NK-92 treated with Interleukin-12 subunit alpha and Interleukin-12 subunit beta, amount 100 ng/mL, for 24 hours (cell line): ENCODE results near the gene TAF3.

Experiments used
- DNase-seq: peaks from one replicate; lab custom pipeline; 2025; lab: John Stamatoyannopoulos, UW

Gene TAF3

DNA sequence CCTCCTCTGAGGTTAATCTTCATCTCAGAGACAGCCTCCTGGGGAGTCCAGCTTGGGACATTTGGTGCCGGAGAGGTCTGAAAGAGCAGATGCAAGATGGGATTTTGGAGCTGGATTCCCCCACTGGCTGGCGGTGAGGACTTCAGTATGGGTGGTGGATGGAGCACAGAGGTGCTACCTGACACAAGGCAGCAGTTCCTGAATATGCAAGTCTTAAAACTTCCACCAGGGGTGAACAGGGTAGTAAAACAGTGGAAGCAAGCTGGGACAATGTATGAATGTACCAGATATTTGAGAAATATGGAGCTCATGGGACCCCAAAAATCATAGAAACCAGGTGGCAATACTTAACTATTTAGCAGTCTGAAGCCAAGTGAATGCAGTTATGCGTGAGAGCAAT is 4.8 kb upstream of the TAF3 start:
- no peak for DNase-seq

DNA sequence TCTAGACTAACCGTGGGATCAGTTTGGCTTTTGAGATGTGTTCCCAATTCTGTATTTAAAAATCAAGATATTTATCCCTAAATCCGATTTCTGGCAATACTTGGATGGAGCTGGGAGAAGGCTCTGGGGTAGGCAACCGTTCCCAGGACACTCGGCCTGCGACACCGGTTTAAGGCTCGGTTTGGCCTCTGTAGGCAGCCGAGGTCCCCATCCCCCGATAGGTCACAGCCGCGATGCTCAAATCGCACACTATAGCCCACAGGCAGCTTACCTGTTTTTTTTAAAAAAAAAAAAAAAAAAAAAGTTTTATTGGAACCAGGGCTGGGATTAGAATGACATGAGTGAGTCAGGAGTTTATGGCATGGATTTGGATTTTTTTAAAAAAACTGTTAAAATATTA is 729 bp upstream of the TAF3 start:
- no peak for DNase-seq

DNA sequence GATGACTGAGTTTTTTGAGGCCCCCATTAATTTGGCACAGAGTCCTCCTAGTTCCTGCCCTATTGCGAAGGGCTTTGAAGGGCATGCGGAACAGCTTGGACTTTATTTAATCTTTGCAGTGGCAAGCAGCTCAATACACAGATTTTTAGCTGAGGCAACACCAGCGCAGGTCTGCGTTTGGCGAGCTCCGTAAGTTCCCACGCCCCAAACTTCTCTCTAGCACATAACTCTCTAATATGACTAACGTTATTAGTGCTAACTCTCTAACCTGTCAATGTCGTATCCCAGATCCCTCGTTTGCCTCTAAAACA is 366 bp upstream of the TAF3 start:
- DNase-seq, result no peak

DNA sequence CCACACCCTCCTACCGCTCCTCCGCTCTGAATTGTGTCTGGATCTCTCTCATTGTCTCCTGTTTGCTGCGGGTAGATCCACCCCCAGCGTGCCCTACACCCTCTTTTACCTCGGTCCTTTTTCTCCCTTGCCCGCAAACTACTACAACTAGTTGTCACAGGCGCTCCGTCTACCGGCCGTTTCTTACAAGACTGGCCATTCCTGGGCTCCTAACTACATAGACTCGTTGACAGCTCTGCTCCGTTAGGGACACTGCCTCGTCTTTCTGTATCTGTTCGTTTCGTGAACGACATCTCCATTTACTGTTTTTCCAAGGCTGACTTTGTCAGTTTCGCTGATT is 786 bp downstream of the TAF3 start:
- no peak for DNase-seq

DNA sequence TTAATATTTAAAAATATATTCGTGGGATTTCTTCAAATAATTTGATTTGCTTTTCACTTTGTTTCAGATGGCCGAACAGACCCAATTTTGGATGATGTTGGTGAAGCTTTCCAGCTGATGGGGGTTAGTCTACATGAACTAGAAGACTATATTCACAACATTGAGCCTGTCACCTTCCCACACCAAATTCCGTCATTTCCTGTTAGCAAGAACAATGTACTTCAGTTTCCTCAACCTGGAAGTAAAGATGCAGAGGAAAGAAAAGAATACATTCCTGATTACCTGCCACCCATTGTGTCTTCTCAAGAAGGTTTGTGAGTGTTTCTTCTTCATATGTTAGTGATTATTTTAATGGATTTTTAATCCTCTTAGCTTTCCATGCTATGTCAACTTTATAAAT is 5.9 kb downstream of the TAF3 start:
- no peak for DNase-seq

DNA sequence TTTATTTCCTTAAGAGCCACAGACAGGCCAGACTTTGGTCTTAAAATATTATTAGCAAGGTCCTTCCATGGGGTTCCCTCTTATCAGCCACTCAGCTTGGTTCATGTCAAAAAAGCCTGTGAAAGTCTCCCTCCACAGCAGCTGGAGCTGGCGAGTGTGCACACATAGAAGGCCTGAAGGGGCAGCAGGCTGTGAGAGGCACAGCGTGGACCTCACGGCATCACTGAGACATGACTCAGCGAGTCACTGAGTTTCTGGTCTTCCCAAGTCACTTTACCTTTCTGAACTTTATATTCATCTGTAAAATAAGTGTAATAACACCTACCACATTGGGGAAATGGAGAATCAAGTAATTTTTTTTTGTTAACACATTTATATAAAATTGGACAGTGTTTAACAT is 8.7 kb downstream of the TAF3 start:
- no peak for DNase-seq

DNA sequence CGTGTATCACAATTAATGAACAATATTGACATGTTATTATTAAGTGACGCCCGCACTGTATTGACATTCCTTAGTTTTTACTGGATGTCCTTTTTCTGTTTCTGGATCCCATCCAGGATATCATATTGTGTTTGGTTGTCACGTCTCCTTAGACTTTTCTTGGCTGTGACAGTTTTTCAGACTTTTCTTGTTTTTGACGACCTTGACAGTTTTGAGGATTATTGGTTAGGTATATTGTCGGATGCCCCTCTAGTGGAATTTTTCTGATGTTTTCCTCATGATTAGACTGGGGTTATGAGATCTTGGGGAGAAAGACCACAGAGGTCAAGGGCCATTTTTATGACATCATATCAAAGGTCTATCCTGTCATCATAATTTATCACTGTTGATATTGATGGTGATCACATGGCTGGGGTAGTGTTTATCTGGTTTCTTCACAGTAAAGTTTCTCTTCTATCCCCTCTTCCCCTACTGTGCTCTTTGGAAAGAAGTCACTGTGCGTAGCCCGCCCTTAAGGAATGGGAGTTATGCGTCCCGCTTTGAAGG is 11.1 kb downstream of the TAF3 start:
- DNase-seq, result no peak

DNA sequence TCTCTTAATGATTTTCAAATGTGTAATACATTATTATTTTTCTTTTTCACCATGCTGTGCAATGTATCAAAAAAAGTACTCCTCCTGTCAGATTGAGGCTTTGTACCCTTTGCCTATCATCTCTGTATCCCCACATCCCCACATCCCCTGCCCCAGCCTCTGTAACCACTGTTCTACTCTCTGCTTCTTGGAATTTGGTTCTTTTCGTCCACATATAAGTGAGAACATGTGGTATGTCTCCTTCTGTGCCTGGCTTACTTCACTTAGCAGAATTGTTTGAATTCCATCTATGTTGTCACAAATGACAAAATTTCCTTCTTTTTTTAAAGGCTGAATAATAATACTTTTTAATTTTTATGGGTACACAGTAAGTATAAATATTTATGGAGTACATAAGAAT is 13.8 kb downstream of the TAF3 start:
- DNase-seq, result no peak

DNA sequence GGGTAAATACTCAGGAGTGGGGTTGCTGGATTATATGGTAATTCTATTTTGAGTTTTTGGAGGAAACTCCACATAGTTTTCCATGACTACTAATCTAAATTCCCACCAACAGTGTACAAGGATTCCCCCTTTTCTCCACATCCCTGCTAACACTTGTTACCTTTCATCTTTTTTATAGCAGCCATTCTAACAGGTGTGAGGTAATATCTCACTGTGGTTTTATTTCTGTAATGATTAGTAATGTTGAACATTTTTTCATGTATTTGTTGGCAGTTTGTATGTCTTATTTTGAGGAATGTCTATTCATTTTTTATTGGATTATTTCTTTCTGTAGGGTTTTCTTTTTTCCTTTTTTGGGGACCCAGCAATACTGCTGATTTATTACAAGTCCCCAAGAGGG is 14.9 kb downstream of the TAF3 start:
- no peak for DNase-seq

DNA sequence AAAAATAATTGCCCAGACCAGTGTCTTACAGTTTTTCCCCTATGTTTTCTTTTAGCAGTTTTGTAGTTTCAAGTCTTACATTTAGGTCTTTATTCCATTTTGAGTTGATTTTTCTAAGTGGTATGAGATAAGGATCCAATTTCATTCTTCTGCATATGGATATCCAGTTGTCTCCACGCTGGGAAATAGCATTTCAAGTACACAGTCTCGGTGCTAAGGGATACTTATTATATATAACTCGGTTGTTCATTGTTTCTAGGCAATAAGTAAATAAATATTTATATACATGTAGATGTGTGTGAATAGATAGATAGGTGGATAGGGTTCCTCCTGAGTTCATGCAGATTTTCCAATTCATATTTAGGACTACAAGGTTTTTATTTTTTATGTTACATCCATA is 16.0 kb downstream of the TAF3 start:
- no peak for DNase-seq

DNA sequence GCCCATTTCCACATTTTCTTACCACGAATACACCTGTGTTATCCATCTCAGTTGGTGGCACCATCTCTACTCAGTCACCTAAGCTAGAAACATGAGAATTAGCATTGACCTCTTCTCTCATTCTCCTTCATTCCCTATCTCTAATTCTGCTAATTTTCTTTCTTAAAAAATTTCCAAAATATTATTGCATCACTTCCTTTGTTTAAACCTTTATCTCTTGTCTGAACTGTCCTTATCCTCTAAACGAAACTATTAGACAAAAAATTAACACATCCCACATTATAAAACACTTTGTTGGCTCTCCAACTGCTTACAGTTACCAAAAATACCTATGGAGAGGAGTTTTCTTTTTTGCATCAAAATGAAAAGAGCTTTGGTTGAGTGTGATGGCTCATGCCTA is 18.3 kb downstream of the TAF3 start:
- DNase-seq, result no peak

DNA sequence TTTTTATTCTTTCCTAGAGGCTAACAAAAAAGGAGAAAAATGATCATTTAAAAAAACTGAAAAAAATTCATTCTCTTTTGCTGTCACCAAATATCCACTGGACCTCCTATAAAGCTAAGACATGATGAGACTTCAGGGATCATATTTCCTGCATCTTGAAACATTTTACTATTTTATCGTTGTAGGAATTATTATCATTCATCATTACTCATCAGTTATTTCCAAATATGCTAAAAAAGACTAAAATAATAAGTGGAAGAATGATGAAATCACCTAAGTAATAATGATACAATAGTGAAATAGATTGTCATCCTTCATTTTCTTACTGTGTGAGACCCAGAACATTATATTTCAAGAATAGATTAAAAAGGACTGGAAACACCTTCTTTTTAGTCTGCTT is 28.3 kb downstream of the TAF3 start:
- DNase-seq, result no peak

DNA sequence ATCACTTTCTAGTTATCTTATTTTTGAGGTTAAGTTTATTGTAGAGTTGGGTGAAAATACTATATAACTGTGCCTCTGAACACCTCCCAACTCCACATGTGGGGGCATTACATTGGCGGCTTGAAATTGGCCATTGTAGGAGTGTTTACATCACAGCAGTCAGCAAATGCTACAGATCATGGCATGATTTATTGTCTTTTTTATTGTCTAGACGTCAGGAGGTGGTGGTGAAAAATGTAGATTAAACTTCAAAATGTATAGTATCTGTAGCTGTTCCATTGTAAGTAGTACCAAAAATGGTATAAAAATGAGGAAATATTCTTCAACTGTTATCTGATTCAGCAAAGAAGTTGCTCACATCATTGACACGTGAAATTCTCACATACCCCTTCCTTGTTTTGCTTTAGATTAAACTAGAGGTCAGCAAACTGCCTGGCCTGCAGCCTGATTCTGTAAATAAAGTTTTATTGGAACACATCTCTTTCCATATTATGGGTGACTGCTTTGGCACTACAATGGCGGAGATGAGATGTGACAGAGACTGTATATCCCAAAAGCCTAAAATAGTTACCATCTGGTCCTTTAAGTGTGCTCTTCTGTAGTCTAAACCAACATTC is 35.0 kb downstream of the TAF3 start:
- DNase-seq, result no peak

DNA sequence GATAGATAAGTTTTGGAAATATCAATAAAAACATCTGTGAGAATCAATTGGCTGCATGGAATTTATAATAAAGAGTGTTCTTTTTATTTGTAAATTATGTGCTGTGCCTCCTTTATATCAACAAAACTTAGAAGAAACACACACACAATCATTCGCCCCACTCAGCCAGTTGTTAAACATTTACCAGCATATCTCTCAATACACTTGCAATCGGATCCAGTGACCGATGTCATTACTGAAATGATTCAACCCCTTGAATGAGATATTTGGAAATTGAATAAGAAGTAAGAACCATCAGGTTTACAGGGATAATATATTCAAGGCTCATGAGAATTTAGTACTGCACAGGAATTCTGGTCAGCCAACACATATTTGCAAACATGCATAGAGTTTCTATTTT is 35.6 kb downstream of the TAF3 start:
- no peak for DNase-seq

DNA sequence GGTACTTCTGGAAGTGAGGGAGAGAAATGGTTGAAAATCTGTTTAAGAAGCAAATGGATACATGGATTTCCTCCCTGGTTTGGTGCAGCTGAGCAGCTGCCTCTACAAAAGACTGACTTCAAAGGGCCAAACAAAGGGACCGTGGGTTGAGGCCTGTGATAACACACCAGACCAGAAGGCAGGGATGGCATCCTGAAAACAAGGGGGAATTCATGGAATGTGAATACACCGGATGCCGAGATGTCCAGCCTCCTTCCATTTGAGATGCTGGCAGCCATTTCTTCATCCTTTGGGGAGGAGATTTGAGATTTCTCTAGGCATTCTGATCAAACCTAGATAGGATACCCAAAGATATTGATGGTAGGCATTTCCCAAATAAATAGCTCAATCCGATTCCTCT is 36.9 kb downstream of the TAF3 start:
- DNase-seq, result no peak

DNA sequence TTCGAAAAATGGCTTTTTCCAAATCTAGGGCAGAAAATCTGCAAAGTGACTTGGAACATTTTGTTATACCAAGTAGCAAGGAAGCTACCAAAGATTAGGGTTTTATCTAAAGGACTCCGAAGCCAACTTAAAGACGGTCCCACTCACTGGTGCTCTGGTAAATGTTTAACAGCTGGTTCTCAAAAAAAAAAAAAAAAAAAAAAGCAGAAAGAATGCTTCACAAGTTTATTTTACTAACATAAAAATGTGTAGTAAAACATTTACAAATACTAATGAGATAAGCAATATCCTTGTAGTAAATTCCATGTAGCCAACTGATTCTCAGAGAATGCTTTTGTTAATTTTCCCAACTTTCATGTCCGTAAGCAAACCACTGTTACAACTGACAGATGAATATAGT is 38.4 kb downstream of the TAF3 start:
- no peak for DNase-seq

DNA sequence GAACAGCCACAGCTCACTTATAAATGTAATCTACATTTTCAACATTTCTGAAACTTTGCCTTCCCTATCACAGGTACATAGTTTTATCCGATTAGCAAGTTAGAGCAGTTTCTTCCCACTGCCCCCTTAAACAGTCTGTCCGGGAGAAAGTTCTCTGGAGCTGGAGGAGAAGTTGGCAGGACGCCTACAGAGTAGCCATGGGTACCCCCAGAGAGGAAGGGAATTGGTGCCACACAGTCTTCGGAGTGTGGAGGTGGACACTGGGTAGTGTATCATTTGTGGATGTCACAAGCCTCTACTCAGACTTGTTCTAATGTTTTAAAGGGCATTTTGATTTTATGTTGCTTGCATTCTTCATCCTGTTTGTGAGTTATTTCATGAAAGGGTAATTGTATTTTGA is 39.0 kb downstream of the TAF3 start:
- no peak for DNase-seq

DNA sequence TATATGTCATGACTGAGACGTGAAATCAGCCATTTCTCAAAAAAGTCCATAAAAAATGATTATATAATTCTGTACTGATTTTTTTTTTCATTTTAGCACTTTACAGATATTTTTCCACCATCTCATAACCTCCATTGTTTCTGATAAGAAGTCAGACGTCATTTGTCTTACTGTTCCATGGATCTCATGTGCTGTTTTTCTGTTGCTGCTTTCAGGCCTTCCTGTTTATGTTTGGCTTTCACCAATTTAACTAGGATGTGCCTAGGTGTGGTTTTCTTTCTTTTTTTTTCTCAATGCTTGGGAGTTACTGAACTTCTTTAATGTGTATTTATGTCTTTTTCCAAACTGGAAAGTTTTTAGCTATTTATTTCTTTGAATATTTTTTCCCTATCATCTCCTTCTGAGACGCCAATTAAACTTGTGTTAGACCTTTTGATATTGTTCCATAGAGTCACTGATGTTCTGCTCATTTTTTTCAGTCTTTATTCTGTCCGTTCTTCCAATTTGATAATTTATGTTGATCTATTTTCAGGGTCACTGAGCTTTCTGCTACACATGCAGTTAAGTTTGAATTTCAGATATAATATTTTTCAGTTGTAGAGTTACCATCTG is 43.3 kb downstream of the TAF3 start:
- DNase-seq, result no peak

DNA sequence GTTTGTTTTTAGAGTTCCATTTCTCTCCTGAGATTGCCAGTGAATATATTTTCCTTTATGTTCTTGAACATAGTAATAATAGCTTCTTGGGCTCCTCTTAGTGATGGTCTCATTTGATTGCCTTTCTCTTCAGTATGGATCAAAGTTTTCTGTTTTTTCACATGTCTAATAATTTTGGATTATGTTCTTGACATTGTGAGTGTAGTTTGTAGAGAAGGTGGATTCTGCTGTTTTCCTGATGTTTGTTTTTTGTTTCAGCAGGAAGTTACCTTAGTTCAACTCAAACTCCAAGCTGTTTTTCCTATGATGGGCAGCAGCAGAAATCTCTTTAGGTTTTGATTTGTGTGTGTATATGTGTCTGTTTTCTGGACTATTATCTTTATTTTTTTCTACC is 43.8 kb downstream of the TAF3 start:
- DNase-seq, result no peak

DNA sequence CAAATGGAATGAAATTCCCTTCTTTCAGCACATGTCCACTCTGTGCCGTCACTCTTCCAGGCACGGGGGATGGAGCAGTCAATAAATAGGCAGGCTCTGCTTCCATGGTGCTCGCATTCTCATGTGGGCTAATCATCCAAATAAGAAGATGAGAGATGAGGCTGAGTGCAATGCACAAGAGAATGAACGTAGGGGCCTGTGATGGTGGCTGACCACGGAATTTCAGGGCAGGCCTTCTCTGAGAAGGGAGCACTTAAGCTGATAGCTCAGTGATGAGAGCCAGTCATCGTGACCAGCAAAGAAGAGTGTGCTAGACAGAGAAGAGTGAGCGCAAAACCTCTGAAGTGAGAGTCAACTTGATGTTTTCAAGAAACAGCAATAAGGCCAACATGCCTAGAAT is 47.9 kb downstream of the TAF3 start:
- DNase-seq, result no peak

DNA sequence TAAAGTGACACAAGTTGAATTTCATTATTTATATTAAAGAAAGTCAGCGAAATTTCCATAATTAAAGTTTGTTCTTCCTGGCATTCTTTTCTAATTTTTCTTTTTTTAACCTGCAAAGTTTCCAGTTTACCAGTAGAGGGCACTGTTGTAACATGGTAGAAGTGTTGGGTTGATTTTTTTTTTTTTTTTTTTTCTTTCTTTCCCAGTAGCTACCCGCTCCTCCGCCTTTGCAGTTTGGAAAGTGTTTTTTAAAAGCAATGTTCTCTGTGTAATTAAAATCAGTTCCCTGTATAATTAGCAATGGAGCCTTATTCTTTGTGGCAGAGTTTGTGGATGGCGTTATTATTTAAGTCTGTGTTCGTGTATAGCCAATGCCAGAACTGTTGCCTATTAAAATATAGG is 53.7 kb downstream of the TAF3 start:
- DNase-seq, result no peak

DNA sequence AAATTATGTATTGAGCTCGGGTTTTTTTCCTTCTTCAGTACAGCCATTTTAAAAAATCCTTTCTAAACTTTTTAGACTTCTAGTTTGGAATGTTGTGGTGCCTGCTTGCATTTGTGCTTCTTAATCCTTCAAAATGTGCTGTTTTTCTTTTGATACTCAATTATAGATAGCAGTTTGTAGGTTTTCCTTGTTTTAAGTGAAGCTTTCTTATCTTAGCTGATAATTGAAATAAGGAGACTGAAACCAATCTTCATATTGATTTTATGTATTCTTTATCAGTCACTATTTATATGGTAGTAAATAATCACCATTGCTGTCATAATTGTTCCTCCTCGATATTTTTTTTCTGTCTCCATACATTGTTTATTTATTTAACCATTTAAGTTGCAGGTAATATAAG is 56.6 kb downstream of the TAF3 start:
- no peak for DNase-seq

DNA sequence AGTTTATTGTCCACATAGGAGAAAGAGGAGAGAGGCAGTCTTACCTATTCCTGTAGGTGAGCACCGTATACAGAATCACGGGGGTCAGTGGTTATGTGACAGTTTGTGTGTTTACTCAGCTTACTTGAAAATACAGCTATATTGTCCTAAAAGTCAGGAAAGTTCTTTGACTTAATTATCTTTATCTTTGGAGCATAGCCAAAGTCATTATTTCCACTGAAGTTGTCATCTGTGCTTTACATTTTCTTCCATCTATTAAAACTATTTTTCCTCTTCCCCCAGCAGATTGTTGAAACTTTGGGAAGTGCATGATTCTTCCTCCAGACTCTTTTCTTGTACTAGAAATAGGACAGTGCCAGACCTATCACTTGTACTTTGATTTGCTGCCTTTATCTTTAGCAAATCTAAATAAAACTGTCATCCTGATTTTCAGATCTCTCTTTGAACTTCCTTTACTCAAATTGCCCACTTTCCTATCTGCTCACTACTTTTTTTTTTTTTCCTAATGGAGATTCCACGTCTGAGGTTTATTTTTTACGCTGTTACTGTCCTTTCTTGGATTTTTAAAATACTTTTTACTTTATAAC is 58.3 kb downstream of the TAF3 start:
- no peak for DNase-seq

DNA sequence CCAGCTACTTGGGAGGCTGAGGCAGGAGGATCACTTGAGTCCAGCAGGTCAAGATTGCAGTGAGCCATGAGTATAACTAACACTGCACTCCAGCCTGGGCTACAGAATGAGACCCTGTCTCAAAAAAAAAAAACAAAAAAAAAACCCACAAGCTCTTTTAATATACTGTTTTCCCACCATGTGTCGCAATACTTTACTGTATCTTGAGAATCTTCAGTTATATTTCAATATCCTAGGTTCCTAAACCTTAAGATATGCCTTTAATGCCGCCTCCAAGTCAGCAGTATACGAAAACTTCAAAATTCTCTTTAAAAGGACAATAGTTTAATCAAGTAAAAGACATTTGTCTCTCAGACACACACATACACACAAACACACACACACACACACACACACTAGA is 62.8 kb downstream of the TAF3 start:
- no peak for DNase-seq
